Peyer's patch (tissue), 4 donors: ENCODE results near the gene DSTYK. TPM values are rescaled to one million over a fixed set of nuclear protein-coding genes. Genes with fewer than 3 reads are reported as not detected.

Experiments used
- DNase-seq, 3 donors: peaks; one replicate each; pipeline ENCODE4 v3.0.0-alpha.2; 2017 to 2019
- H3K27ac ChIP-seq, 4 donors: fragments of 200-600 bp; sonication (generic); one replicate each; pipeline ENCODE4 v1.5.1; 2016 to 2019
- H3K27me3 ChIP-seq, 2 donors: fragments of 200-600 bp; sonication (generic); one replicate each; pipeline ENCODE4 v1.5.1; 2019
- H3K36me3 ChIP-seq, 3 donors: fragments of 200-600 bp; sonication (generic); one replicate each; pipeline ENCODE4 v1.5.1; 2016 to 2019
- H3K4me1 ChIP-seq, 4 donors: fragments of 200-600 bp; sonication (generic); one replicate each; pipeline ENCODE4 v1.5.1; 2016 to 2019
- H3K4me3 ChIP-seq, 4 donors: fragments of 200-600 bp; sonication (generic); 1 replicate in 3 of 4; 2 replicates in 1 of 4; pipeline ENCODE4 v1.5.1; 2016 to 2019; ENCODE audit warnings: mild to moderate bottlenecking in 1 of 4
- H3K9me3 ChIP-seq, 4 donors: fragments of 200-600 bp; sonication (generic); one replicate each; pipeline ENCODE4 v1.5.1; 2016 to 2019; ENCODE audit warnings: mild to moderate bottlenecking in 1 of 4
- POLR2A ChIP-seq, 2 donors: fragments of 450-650 bp; IDR thresholded peaks; one replicate each; pipeline ENCODE4 v1.5.1; 2017; ENCODE audit warnings: antibody characterized with exemption in 2 of 2, mild to moderate bottlenecking in 2 of 2, moderate library complexity in 2 of 2
- total RNA-seq, 4 donors: library from RNA; depleted of rRNA; stranded (reverse); fragments of >200 nt; gene quantifications; one replicate each; pipeline ENCODE4 v1.1.0, GENCODE V29; 2016
- TF ChIP-seq, protein P1 (sequence below), 6 experiments: fragments of 450-650 bp in 4 of 6; fragments of 200-600 bp in 2 of 6; sonication (generic) in 1 of 6; IDR thresholded peaks; one replicate each; pipeline ENCODE4 v1.5.1; 2017 to 2019; ENCODE audit warnings: antibody characterized with exemption in 6 of 6, mild to moderate bottlenecking in 3 of 6, moderate library complexity in 1 of 6

Gene DSTYK
- total RNA-seq, 4 donors from 2014 or later, result 3.5 to 11.6 (median 6.8) TPM

DNA sequence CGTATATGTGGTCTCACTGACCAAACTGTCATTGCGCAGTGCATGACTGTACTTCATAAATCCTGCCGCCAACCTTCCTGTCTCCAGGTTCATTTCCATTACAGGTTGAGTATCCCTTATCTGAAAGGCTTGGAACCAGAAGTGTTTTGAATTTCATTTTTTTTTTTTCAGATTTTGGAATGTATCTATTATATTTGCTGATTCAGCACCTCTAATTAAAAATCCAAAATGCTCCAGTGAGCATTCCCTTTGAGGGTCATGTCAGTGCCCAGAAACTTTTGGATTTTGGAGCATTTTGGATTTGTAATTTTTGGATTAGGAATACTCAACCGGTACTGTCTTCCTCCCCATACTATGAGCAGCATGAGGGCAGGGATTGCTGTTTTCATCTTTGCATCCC lies 59.0 kb downstream of the DSTYK start:
- no peaks in the 10 kb centered on the region for H3K4me1 ChIP-seq
- no peaks in the 10 kb centered on the region for H3K27me3 ChIP-seq
- H3K36me3 ChIP-seq, result peaks cover 0 to 62% (median 6%) of the 10 kb centered on the region in 3 donors
- TF ChIP-seq, protein P1, sequence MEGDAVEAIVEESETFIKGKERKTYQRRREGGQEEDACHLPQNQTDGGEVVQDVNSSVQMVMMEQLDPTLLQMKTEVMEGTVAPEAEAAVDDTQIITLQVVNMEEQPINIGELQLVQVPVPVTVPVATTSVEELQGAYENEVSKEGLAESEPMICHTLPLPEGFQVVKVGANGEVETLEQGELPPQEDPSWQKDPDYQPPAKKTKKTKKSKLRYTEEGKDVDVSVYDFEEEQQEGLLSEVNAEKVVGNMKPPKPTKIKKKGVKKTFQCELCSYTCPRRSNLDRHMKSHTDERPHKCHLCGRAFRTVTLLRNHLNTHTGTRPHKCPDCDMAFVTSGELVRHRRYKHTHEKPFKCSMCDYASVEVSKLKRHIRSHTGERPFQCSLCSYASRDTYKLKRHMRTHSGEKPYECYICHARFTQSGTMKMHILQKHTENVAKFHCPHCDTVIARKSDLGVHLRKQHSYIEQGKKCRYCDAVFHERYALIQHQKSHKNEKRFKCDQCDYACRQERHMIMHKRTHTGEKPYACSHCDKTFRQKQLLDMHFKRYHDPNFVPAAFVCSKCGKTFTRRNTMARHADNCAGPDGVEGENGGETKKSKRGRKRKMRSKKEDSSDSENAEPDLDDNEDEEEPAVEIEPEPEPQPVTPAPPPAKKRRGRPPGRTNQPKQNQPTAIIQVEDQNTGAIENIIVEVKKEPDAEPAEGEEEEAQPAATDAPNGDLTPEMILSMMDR (IDR thresholded peaks at IDR 0.05), result no peak
- TF ChIP-seq POLR2A (IDR thresholded peaks at IDR 0.05), result no peak
- H3K9me3 ChIP-seq, result peaks cover 0 to 9% (median 4%) of the 10 kb centered on the region in 4 donors
- DNase-seq, result no peak
- H3K27ac ChIP-seq, result no peak overlapping the region
- H3K4me3 ChIP-seq, result no peak overlapping the region

DNA sequence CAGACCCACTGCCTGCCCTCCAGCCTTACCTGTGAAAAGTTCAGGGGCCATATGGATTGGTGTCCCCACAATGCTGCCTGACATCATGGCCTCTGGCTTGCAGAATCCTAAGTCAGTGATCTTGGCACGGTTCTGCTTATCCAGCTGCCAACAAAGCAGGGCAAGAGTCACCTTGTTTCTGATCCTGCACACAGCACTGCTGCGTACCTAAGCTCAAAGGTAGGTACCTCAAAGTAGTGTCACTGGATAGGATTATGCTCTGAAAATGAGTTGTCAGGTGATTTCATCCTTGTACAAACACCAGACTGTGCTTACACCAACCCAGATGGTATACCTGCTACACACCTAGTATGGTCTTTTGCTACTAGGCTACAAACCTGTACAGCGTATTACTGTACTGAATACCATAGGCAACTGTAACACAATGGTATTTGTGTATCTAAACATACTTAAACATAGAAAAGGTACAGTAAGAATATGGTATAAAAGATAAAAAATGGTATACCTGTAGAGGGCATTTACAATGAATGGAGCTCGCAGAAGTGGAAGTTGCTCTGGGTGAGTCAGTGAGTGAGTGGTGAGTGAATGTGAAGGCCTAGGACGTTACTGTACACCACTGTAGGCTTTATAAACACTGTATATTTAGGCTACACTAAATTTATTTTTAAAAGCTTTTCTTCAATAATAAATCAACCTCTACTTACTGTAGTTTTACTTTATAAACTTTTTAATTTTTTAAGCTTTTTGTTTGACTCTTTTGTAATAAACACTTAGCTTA lies 60.7 kb downstream of the DSTYK start:
- DNase-seq, result no peak
- TF ChIP-seq, protein P1 (IDR thresholded peaks at IDR 0.05), result no peak
- TF ChIP-seq POLR2A (IDR thresholded peaks at IDR 0.05), result no peak
- H3K36me3 ChIP-seq, result peaks cover 0 to 61% (median 0%) of the 10 kb centered on the region in 3 donors
- peaks cover 0 to 3% (median under 1%) of the 10 kb centered on the region in 4 donors for H3K9me3 ChIP-seq
- no peak overlapping the region for H3K4me3 ChIP-seq
- H3K27ac ChIP-seq, result no peak overlapping the region
- H3K4me1 ChIP-seq, result no peaks in the 10 kb centered on the region
- no peaks in the 10 kb centered on the region for H3K27me3 ChIP-seq

DNA sequence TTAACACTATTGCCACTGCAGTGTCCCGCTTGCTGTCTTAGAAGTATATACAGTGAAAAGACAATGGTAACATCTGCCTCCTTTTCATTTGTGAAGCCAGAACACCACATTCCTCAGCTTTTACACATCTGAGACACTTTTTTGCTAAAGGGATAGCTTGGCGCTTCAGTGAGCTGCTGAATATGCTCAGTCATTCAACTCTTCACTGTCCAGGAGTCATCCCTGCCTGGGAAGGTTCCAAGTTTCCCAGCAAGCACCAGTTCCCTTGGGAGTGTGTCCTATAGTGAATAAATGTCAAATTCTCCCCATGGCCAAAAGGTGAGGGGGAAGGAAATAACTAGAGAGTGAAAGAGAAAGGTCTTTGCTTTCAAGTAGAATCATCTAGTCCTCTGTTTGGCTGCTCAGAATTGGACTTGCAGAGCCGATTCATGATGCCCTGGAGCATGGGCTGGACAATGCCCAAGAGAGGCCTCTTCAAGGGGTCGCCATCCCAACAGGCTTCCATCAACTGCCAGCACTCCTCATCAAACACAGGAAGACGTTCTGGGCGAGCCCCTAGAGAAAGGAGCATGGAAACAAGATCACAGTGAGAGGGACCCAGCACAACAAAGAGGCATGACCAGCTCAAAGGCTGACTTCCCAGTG lies 64.2 kb downstream of the DSTYK start:
- Histone ChIP-seq H3K27ac (no peak overlapping the region), H3K36me3 (peaks cover 0 to 42% (median 0%) of the 10 kb centered on the region in 3 donors), H3K4me3 (no peak overlapping the region), H3K9me3 (no peaks in the 10 kb centered on the region), H3K27me3 (no peaks in the 10 kb centered on the region), H3K4me1 (no peaks in the 10 kb centered on the region)
- TF ChIP-seq POLR2A (IDR thresholded peaks at IDR 0.05), result no peak
- TF ChIP-seq, protein P1 (IDR thresholded peaks at IDR 0.05), result no peak
- no peak for DNase-seq

DNA sequence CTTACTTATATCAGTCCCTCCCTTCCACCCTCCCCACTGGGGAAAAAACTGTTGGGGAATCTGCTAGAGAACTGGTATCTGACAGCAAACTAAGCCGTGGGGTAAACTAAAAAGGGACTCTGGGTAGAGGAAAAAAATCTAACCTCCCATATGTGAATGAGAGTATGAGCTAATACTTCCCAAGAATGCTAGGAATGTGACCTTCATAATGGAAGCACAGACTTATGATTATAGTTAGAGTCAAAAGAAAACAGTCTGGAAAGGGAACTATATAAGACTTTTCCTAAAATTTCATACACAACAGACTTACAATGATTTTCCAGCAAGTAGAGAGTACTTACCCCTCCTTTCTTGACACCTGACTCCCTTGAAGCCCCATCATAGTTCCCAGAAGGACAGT lies 66.8 kb downstream of the DSTYK start:
- TF ChIP-seq POLR2A (IDR thresholded peaks at IDR 0.05), result no peak
- TF ChIP-seq, protein P1 (IDR thresholded peaks at IDR 0.05), result no peak
- Histone ChIP-seq H3K27me3 (no peaks in the 10 kb centered on the region), H3K36me3 (peaks cover 0 to 34% (median 0%) of the 10 kb centered on the region in 3 donors), H3K27ac (no peak overlapping the region), H3K4me3 (no peak overlapping the region), H3K4me1 (peaks cover 0 to 4% (median 0%) of the 10 kb centered on the region in 4 donors), H3K9me3 (no peaks in the 10 kb centered on the region)
- no peak for DNase-seq

DNA sequence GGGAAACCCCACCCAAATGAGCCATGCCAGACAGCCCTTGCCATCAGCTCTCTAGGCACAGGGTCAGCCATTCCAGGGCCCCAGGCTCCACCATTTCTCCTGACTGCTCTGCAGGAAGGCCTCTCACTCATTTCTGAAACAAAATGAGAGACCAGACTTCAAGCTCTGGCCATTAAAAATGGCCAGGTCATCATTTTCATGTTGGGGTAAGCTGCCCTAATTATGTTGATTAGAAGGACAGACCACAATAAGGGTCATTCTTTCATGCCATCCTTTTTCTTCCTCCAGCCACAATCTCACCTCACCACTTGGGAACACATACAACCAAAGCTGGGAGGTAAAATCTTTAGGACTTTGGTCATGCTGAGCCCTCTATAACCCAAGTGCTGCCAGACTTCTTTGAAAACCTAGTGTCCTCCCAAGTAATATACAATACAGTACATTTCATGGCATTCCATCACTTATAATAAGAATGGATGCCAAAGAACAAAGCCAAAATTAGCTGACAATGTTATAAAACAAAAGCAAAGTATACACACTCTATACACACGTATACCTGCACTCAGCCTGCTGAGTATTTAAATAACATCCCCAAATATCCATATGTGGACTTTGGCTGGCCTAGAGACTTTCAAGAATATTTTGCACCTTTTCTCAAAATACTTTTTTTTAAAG lies 67.3 kb downstream of the DSTYK start:
- H3K27me3 ChIP-seq, result no peaks in the 10 kb centered on the region
- TF ChIP-seq, protein P1 (IDR thresholded peaks at IDR 0.05), result no peak
- no peak for TF ChIP-seq POLR2A (IDR thresholded peaks at IDR 0.05)
- no peak overlapping the region for H3K27ac ChIP-seq
- DNase-seq, result no peak
- no peaks in the 10 kb centered on the region for H3K9me3 ChIP-seq
- H3K36me3 ChIP-seq, result peaks cover 0 to 28% (median 0%) of the 10 kb centered on the region in 3 donors
- peaks cover 0 to 4% (median 0%) of the 10 kb centered on the region in 4 donors for H3K4me1 ChIP-seq
- H3K4me3 ChIP-seq, result no peak overlapping the region
